Activated CD8-positive, alpha-beta T cell treated with anti-CD3 and anti-CD28 coated beads for 36 hours (primary cell): ENCODE measurements around the gene ITPRIPL1. TPM values are rescaled to one million over a fixed set of nuclear protein-coding genes. Genes with fewer than 3 reads are reported as not detected.

Experiments used
- ATAC-seq: fragments of 200-7000 bp; cut with Tn5 transposase; one replicate; pipeline ENCODE4 v1.10.0; 2021; ENCODE audit warnings: mild to moderate bottlenecking, moderate library complexity
- CTCF ChIA-PET: fragments of 350-600 bp; sonication (Branson Sonifier 250); formaldehyde crosslinking; loops from one replicate; lab custom pipeline; 2021; ENCODE audit warnings: antibody characterized with exemption; lab: Charles Lee
- POLR2A ChIA-PET: fragments of 350-600 bp; sonication (Branson Sonifier 250); formaldehyde crosslinking; loops from one replicate; lab custom pipeline; 2021; ENCODE audit warnings: antibody characterized with exemption; lab: Charles Lee
- DNase-seq: peaks from one replicate; pipeline ENCODE4 v3.0.0-alpha.2; 2020
- H3K27ac Mint-ChIP-seq: one replicate; pipeline ENCODE4 v1.8.0; 2021; ENCODE audit warnings: mild to moderate bottlenecking, mixed read lengths
- H3K27me3 Mint-ChIP-seq: one replicate; pipeline ENCODE4 v1.8.0; 2021; ENCODE audit warnings: mixed read lengths
- H3K36me3 Mint-ChIP-seq: one replicate; pipeline ENCODE4 v1.8.0; 2021; ENCODE audit warnings: low read depth, mixed read lengths
- H3K4me1 Mint-ChIP-seq: one replicate; pipeline ENCODE4 v1.8.0; 2021; ENCODE audit warnings: low read depth, mixed read lengths
- H3K4me3 Mint-ChIP-seq: one replicate; pipeline ENCODE4 v1.8.0; 2021; ENCODE audit warnings: mild to moderate bottlenecking, moderate library complexity, mixed read lengths
- H3K9me3 Mint-ChIP-seq: one replicate; pipeline ENCODE4 v1.8.0; 2021; ENCODE audit warnings: mixed read lengths
- CTCF ChIP-seq: fragments of 200-600 bp; IDR thresholded peaks from one replicate; pipeline ENCODE4 v1.8.0; 2022; ENCODE audit warnings: antibody characterized with exemption, mild to moderate bottlenecking
- intact Hi-C: fragments of 100-400 bp; cut with micrococcal nuclease; formaldehyde crosslinking; loops from one replicate; pipeline ENCODE4 v1.10.0; 2022
- total RNA-seq, 2 experiments: library from RNA; stranded (reverse); gene quantifications; one replicate each; pipeline ENCODE4 v1.2.3, GENCODE V29; 2021

The ITPRIPL1 gene
- total RNA-seq, 2 experiments from 2014 or later = 28.2 to 32.6 TPM

GRCh38 chr2:96369186-96369585, 44.1 kb downstream of the ITPRIPL1 start:
- DNase-seq (no peak), ATAC-seq (no peak)
- CTCF ChIA-PET = interaction anchor here (0.7 kb wide), 1 partner anchor 79 kb away, joined by 3 read pairs; no protein-coding TSS in a partner anchor
- intact Hi-C loops = no loop called here
- Mint-ChIP-seq H3K9me3 (no peaks in the 10 kb centered on the region), H3K27ac (no peak overlapping the region), H3K27me3 (no peaks in the 10 kb centered on the region), H3K4me3 (no peak overlapping the region), H3K36me3 (peaks cover 67% of the 10 kb centered on the region), H3K4me1 (no peaks in the 10 kb centered on the region)
- TF ChIP-seq CTCF = no peak
- POLR2A ChIA-PET = no interaction called here

- DNase-seq (no peak), ATAC-seq (no peak)
- no peaks in the 10 kb centered on the region for H3K27me3 Mint-ChIP-seq
- no peak overlapping the region for H3K27ac Mint-ChIP-seq
- peaks cover 4% of the 10 kb centered on the region for H3K9me3 Mint-ChIP-seq
- ChIA-PET POLR2A (no interaction called here), CTCF (no interaction called here)
- no peak for TF ChIP-seq CTCF
- H3K4me3 Mint-ChIP-seq = no peak overlapping the region
- no peaks in the 10 kb centered on the region for H3K4me1 Mint-ChIP-seq
- intact Hi-C loops = no loop called here
- peaks cover 31% of the 10 kb centered on the region for H3K36me3 Mint-ChIP-seq
These were observed 49.3 kb downstream of the ITPRIPL1 start for GRCh38 chr2:96374211-96374951.

Other genes starting within 250 kb of the ITPRIPL1 start
- gene ADRA2B, start 208.7 kb upstream of the ITPRIPL1 start, total RNA-seq = under 1 TPM; 0.29 to 0.34 TPM
- gene ASTL, start 186.8 kb upstream of the ITPRIPL1 start, total RNA-seq = 1 to 10 TPM; 1.8 to 2.7 TPM
- 100 to 1,000 TPM; 311 to 313 TPM for gene DUSP2, start 179.9 kb upstream of the ITPRIPL1 start, total RNA-seq
- gene STARD7, start 116.5 kb upstream of the ITPRIPL1 start, total RNA-seq = 100 to 1,000 TPM; 145 to 149 TPM
- 10 to 100 TPM; 13.1 to 15.0 TPM for gene TMEM127, start 59.3 kb upstream of the ITPRIPL1 start, total RNA-seq
- 10 to 100 TPM; 72.1 to 72.3 TPM for gene CIAO1, start 59.1 kb upstream of the ITPRIPL1 start, total RNA-seq
- gene SNRNP200, start 19.8 kb upstream of the ITPRIPL1 start, total RNA-seq = 100 to 1,000 TPM; 175 to 178 TPM
- 10 to 100 TPM; 70.9 TPM for gene NCAPH, start 10.4 kb downstream of the ITPRIPL1 start, total RNA-seq
- under 1 TPM in 1 of 2 experiments, not detected in 1; 0.25 TPM for gene NEURL3, start 180.0 kb downstream of the ITPRIPL1 start, total RNA-seq
- gene ARID5A, start 211.4 kb downstream of the ITPRIPL1 start, total RNA-seq = 10 to 100 TPM; 61.5 to 64.3 TPM